Natural killer cell (primary cell): ENCODE measurements around the gene CASKIN2. TPM values are rescaled to one million over a fixed set of nuclear protein-coding genes. Genes with fewer than 3 reads are reported as not detected.

ENCODE experiments used
- ATAC-seq, 3 donors: fragments of 150-1000 bp in 2 of 3; fragments of 200-7000 bp in 1 of 3; cut with Tn5 transposase; 1 replicate in 1 of 3; 2 replicates in 2 of 3; pipeline ENCODE4 v1.10.0; 2021; ENCODE audit warnings: mild to moderate bottlenecking in 2 of 3, moderate library complexity in 2 of 3
- DNase-seq, 2 donors: peaks; one replicate each; pipeline versions ENCODE4 v3.0.0 to v3.0.0-alpha.2; 2013 to 2021; ENCODE audit warnings: mixed read lengths in 1 of 2
- H3K27ac ChIP-seq: one replicate; pipeline ENCODE4 v1.5.1; 2013; ENCODE audit warnings: mild to moderate bottlenecking, low read length
- H3K27me3 ChIP-seq: one replicate; pipeline ENCODE4 v1.6.1; 2013; ENCODE audit warnings: low read length; ENCODE audit not compliant: control insufficient read depth, insufficient read depth
- H3K36me3 ChIP-seq: one replicate; pipeline ENCODE4 v1.6.1; 2013; ENCODE audit warnings: low read length; ENCODE audit not compliant: control insufficient read depth, insufficient read depth
- H3K4me1 ChIP-seq: one replicate; pipeline ENCODE4 v1.6.1; 2013; ENCODE audit warnings: low read length; ENCODE audit not compliant: control insufficient read depth, insufficient read depth
- H3K4me3 ChIP-seq: one replicate; pipeline ENCODE4 v1.5.1; 2013; ENCODE audit warnings: low read length
- H3K9me3 ChIP-seq: one replicate; pipeline ENCODE4 v1.6.1; 2013; ENCODE audit warnings: low read length; ENCODE audit not compliant: control insufficient read depth, insufficient read depth
- H3K27ac Mint-ChIP-seq, 2 donors: one replicate each; pipeline ENCODE4 v1.8.0; 2022; ENCODE audit warnings: mild to moderate bottlenecking in 2 of 2, mixed read lengths in 2 of 2, moderate library complexity in 1 of 2
- H3K27me3 Mint-ChIP-seq, 2 donors: one replicate each; pipeline ENCODE4 v1.8.0; 2022; ENCODE audit warnings: low read depth in 2 of 2, mixed read lengths in 2 of 2
- H3K36me3 Mint-ChIP-seq: one replicate; pipeline ENCODE4 v1.8.0; 2022; ENCODE audit warnings: mixed read lengths
- H3K4me1 Mint-ChIP-seq, 2 donors: one replicate each; pipeline ENCODE4 v1.8.0; 2022; ENCODE audit warnings: mixed read lengths in 2 of 2
- H3K4me3 Mint-ChIP-seq: one replicate; pipeline ENCODE4 v1.8.0; 2022; ENCODE audit warnings: mild to moderate bottlenecking, moderate library complexity, mixed read lengths
- H3K9me3 Mint-ChIP-seq, 2 donors: one replicate each; pipeline ENCODE4 v1.8.0; 2022; ENCODE audit warnings: mixed read lengths in 2 of 2
- WGBS: methylation state at CpG from one replicate; pipeline ENCODE4 v1.1.7; 2013; ENCODE audit warnings: missing lambda C conversion rate; ENCODE audit not compliant: insufficient coverage; 5-methylcytosine and 5-hydroxymethylcytosine counted together
- intact Hi-C: fragments of 100-400 bp; cut with micrococcal nuclease; formaldehyde crosslinking; loops from one replicate; pipeline ENCODE4 v1.14.2; 2022
- total RNA-seq, 4 donors: library from RNA; stranded (reverse); fragments of 120-200 nt in 1 of 4; gene quantifications; one replicate each; pipeline versions ENCODE4 v1.2.3 to v1.2.4, GENCODE V29; 2013 to 2022
- TF ChIP-seq, protein P1 (sequence below): fragments of 200-600 bp; IDR thresholded peaks from one replicate; pipeline ENCODE4 v1.8.0; 2022; ENCODE audit warnings: antibody characterized with exemption

Gene CASKIN2
- total RNA-seq, 3 donors from 2014 or later (not counting 1 experiment from before 2014, with no cell fraction given), result 0.49 to 1.8 (median 1.7) TPM

DNA sequence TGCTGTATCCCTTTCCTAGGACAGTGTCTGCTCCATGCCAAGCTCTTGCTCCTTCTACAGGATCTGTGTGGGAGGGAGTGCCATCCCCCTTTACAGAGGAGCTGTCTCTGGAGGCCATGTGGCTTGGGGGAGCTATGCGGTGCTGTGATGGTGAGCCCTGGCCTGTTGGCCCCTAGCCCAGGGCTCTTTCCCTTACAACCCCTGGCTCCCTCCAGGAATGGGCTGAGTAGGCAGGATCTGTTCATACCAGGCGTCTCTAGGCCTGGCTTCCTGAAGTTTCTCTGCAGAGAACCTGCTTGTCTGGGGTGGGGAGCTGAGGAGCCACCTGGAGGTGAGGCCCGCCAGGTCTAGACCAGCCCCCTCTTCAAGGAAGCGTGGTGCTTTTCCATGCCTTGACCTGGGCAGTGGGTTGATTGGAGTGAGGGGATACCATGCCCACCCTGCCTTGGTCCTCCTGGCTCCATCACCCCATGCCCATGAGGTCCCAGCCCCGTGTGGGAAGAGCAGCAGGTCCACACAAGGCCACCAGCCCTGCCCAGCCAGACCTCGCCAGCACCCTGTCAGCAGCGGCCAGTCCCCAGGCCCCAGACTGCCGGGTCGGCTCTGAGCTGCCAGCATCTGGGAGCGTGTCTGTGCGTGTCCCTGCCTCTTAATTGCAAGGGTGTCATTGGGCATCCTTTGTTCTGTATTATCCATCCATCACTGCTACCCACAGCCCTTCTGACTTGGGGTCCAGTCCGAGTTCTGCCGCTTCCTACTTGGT lies 24.8 kb upstream of the CASKIN2 start:
- Histone ChIP-seq H3K4me3 (no peak overlapping the region), H3K9me3 (no peaks in the 10 kb centered on the region), H3K27me3 (no peaks in the 10 kb centered on the region), H3K36me3 (peaks cover 24% of the 10 kb centered on the region), H3K4me1 (peaks cover 23% of the 10 kb centered on the region), H3K27ac (no peak overlapping the region)
- Mint-ChIP-seq H3K36me3 (no peaks in the 10 kb centered on the region), H3K9me3 (no peaks in the 10 kb centered on the region), H3K4me3 (no peak overlapping the region), H3K27me3 (no peaks in the 10 kb centered on the region), H3K27ac (peak overlapping the region in 1 of 2 donors; percentile 54), H3K4me1 (peaks cover 29 to 44% of the 10 kb centered on the region in 2 donors)
- DNase-seq (no peak), ATAC-seq (no peak)
- 93% methylated on average over 13 of the region's 13 CpGs for WGBS
- TF ChIP-seq, protein P1, sequence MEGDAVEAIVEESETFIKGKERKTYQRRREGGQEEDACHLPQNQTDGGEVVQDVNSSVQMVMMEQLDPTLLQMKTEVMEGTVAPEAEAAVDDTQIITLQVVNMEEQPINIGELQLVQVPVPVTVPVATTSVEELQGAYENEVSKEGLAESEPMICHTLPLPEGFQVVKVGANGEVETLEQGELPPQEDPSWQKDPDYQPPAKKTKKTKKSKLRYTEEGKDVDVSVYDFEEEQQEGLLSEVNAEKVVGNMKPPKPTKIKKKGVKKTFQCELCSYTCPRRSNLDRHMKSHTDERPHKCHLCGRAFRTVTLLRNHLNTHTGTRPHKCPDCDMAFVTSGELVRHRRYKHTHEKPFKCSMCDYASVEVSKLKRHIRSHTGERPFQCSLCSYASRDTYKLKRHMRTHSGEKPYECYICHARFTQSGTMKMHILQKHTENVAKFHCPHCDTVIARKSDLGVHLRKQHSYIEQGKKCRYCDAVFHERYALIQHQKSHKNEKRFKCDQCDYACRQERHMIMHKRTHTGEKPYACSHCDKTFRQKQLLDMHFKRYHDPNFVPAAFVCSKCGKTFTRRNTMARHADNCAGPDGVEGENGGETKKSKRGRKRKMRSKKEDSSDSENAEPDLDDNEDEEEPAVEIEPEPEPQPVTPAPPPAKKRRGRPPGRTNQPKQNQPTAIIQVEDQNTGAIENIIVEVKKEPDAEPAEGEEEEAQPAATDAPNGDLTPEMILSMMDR, result no peak
- intact Hi-C loops, result loop anchor here (5.0 kb wide), 1 partner anchor 47 kb away; the partner anchor contains the start of gene MYO15B

DNA sequence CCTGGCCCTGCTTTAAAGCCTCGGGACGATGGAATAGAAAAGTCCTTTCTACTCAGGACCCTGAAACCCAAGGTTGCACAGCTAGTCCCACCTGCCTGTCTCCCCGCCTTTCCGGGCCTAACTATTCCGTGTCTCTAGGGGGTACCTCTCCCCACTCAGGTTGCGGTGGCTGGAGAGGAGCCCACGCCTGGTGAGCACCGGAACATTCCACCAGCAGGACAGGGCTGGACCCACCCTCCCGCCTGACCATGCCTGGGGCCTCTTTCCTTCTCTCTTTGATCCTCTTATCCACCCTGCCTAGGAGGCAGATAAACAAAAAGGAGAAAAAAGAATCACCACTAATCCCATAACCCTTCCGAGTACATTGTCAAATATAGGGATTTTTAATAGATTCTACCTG lies 21.0 kb upstream of the CASKIN2 start:
- peaks cover 19% of the 10 kb centered on the region for H3K36me3 ChIP-seq
- WGBS, result 85% methylated on average over 9 of the region's 10 CpGs
- TF ChIP-seq, protein P1, result no peak
- Mint-ChIP-seq H3K27ac (peak overlapping the region; percentile 92 to 94), H3K9me3 (no peaks in the 10 kb centered on the region), H3K27me3 (no peaks in the 10 kb centered on the region), H3K36me3 (no peaks in the 10 kb centered on the region), H3K4me3 (peak overlapping the region; percentile 25), H3K4me1 (peaks cover 40 to 63% of the 10 kb centered on the region in 2 donors)
- DNase-seq (no peak), ATAC-seq (no peak)
- H3K27me3 ChIP-seq, result no peaks in the 10 kb centered on the region
- peaks cover 42% of the 10 kb centered on the region for H3K4me1 ChIP-seq
- intact Hi-C loops, result loop anchor here (5.0 kb wide), 1 partner anchor 51 kb away; the partner anchor contains the start of gene MYO15B
- H3K9me3 ChIP-seq, result no peaks in the 10 kb centered on the region
- H3K4me3 ChIP-seq, result no peak overlapping the region
- H3K27ac ChIP-seq, result peak overlapping the region; percentile 83

DNA sequence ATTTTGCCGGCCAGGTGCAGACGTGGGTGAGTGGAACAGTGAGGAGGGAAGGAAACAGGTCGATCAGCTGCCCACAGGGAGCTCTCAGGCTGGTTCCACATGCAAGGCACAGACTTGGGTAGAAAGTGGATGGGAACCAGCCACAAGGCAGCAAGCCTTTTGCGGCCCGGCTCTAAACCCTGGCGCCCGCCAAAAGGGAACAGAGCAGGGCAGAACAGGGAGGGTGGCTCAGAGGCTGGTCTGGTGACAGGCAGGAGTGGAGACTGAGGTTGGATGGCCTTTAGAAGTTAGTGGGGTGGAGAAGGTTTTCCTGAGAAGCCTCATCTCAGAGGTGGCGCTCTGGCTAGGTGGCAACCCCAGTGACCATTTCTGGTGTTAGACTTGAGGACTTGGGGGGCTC lies 20.5 kb upstream of the CASKIN2 start:
- Histone ChIP-seq H3K9me3 (no peaks in the 10 kb centered on the region), H3K36me3 (peaks cover 19% of the 10 kb centered on the region), H3K27me3 (no peaks in the 10 kb centered on the region), H3K27ac (peak overlapping the region; percentile 83), H3K4me1 (peaks cover 42% of the 10 kb centered on the region), H3K4me3 (no peak overlapping the region)
- H3K9me3 Mint-ChIP-seq, result no peaks in the 10 kb centered on the region
- no peaks in the 10 kb centered on the region for H3K27me3 Mint-ChIP-seq
- ATAC-seq (no peak), DNase-seq (no peak)
- peaks cover 39 to 64% of the 10 kb centered on the region in 2 donors for H3K4me1 Mint-ChIP-seq
- H3K4me3 Mint-ChIP-seq, result peak overlapping the region; percentile 88
- intact Hi-C loops, result loop anchor here (1.0 to 5.0 kb wide), 2 partner anchors 11 to 51 kb away; partner anchors contain the start of genes LLGL2 and MYO15B
- H3K36me3 Mint-ChIP-seq, result no peaks in the 10 kb centered on the region
- TF ChIP-seq, protein P1, result no peak
- H3K27ac Mint-ChIP-seq, result peak overlapping the region; percentile 92 to 94
- WGBS, result 70% methylated on average over 8 of the region's 8 CpGs
